Measurements from ENCODE around the gene APBB2. TPM values are rescaled to one million over a fixed set of nuclear protein-coding genes. Genes with fewer than 3 reads are reported as not detected.

APBB2 gene
- total and polyA plus RNA-seq, 2 experiments from 2014 or later = 35.8 to 74.8 TPM

- H4K20me1 ChIP-seq (replicated peaks; ENCODE audit: insufficient read depth) = no peaks in the 10 kb centered on the region
- Mint-ChIP-seq H3K36me3 (ENCODE audit: low read depth) (peaks cover 19% of the 10 kb centered on the region; the same call in 2 of the 3 replicates), H3K4me1 (peaks cover 4% of the 10 kb centered on the region), H3K27me3 (ENCODE audit: insufficient read depth, low read depth, poor library complexity) (no peaks in the 10 kb centered on the region), H3K9me3 (no peaks in the 10 kb centered on the region), H3K27ac (peak overlapping the region; percentile 54; the same call in 1 of the 2 replicates), H3K4me3 (no peak overlapping the region)
- H2AFZ ChIP-seq = no peak overlapping the region
- H3K4me1 ChIP-seq (ENCODE audit: insufficient read depth) = no peaks in the 10 kb centered on the region
- ATAC-seq = no peak
- TF ChIP-seq, protein P1, sequence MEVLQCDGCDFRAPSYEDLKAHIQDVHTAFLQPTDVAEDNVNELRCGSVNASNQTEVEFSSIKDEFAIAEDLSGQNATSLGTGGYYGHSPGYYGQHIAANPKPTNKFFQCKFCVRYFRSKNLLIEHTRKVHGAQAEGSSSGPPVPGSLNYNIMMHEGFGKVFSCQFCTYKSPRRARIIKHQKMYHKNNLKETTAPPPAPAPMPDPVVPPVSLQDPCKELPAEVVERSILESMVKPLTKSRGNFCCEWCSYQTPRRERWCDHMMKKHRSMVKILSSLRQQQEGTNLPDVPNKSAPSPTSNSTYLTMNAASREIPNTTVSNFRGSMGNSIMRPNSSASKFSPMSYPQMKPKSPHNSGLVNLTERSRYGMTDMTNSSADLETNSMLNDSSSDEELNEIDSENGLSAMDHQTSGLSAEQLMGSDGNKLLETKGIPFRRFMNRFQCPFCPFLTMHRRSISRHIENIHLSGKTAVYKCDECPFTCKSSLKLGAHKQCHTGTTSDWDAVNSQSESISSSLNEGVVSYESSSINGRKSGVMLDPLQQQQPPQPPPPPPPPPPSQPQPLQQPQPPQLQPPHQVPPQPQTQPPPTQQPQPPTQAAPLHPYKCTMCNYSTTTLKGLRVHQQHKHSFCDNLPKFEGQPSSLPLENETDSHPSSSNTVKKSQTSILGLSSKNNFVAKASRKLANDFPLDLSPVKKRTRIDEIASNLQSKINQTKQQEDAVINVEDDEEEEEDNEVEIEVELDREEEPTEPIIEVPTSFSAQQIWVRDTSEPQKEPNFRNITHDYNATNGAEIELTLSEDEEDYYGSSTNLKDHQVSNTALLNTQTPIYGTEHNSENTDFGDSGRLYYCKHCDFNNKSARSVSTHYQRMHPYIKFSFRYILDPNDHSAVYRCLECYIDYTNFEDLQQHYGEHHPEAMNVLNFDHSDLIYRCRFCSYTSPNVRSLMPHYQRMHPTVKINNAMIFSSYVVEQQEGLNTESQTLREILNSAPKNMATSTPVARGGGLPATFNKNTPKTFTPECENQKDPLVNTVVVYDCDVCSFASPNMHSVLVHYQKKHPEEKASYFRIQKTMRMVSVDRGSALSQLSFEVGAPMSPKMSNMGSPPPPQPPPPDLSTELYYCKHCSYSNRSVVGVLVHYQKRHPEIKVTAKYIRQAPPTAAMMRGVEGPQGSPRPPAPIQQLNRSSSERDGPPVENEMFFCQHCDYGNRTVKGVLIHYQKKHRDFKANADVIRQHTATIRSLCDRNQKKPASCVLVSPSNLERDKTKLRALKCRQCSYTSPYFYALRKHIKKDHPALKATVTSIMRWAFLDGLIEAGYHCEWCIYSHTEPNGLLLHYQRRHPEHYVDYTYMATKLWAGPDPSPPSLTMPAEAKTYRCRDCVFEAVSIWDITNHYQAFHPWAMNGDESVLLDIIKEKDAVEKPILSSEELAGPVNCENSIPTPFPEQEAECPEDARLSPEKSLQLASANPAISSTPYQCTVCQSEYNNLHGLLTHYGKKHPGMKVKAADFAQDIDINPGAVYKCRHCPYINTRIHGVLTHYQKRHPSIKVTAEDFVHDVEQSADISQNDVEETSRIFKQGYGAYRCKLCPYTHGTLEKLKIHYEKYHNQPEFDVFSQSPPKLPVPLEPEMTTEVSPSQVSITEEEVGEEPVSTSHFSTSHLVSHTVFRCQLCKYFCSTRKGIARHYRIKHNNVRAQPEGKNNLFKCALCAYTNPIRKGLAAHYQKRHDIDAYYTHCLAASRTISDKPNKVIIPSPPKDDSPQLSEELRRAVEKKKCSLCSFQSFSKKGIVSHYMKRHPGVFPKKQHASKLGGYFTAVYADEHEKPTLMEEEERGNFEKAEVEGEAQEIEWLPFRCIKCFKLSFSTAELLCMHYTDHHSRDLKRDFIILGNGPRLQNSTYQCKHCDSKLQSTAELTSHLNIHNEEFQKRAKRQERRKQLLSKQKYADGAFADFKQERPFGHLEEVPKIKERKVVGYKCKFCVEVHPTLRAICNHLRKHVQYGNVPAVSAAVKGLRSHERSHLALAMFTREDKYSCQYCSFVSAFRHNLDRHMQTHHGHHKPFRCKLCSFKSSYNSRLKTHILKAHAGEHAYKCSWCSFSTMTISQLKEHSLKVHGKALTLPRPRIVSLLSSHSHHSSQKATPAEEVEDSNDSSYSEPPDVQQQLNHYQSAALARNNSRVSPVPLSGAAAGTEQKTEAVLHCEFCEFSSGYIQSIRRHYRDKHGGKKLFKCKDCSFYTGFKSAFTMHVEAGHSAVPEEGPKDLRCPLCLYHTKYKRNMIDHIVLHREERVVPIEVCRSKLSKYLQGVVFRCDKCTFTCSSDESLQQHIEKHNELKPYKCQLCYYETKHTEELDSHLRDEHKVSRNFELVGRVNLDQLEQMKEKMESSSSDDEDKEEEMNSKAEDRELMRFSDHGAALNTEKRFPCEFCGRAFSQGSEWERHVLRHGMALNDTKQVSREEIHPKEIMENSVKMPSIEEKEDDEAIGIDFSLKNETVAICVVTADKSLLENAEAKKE (CRISPR knock-in tag; IDR thresholded peaks at IDR 0.05) = no peak
- TF ChIP-seq NANOG (IDR thresholded peaks at IDR 0.05; ENCODE audit: borderline replicate concordance) (no peak), REST (IDR thresholded peaks at IDR 0.05; ENCODE audit: unreplicated experiment) (no peak), POLR2AphosphoS5 (IDR thresholded peaks at IDR 0.05; ENCODE audit: low read depth) (no peak), EZH2 (IDR thresholded peaks at IDR 0.05; ENCODE audit: low read depth, unreplicated experiment) (no peak), CREB1 (CRISPR knock-in tag; IDR thresholded peaks at IDR 0.05; ENCODE audit: low read depth) (no peak), EZH2phosphoT487 (IDR thresholded peaks at IDR 0.05; ENCODE audit: unreplicated experiment) (no peak), CTCF (conservative IDR thresholded peaks at IDR 0.05; ENCODE audit: low read depth in 2 of 2) (no peak)
- TF ChIP-seq, protein P2, sequence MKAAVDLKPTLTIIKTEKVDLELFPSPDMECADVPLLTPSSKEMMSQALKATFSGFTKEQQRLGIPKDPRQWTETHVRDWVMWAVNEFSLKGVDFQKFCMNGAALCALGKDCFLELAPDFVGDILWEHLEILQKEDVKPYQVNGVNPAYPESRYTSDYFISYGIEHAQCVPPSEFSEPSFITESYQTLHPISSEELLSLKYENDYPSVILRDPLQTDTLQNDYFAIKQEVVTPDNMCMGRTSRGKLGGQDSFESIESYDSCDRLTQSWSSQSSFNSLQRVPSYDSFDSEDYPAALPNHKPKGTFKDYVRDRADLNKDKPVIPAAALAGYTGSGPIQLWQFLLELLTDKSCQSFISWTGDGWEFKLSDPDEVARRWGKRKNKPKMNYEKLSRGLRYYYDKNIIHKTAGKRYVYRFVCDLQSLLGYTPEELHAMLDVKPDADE (IDR thresholded peaks at IDR 0.05) = no peak
- peaks cover 6% of the 10 kb centered on the region; the same call in 1 of the 2 replicates for H3F3A ChIP-seq (replicated peaks; ENCODE audit: low read depth)
- no peaks in the 10 kb centered on the region for H3K9me2 ChIP-seq (ENCODE audit: insufficient read depth)
- no peak overlapping the region for H3K4me3 ChIP-seq
- H3K36me3 ChIP-seq (ENCODE audit: insufficient read depth) = peaks cover 22% of the 10 kb centered on the region
- H3K79me2 ChIP-seq (replicated peaks; ENCODE audit: insufficient read depth) = no peaks in the 10 kb centered on the region
- H3K27ac ChIP-seq (ENCODE audit: low read depth) = peak overlapping the region; percentile 70
- no peak overlapping the region for H3K4me2 ChIP-seq
- no peak for DNase-seq (ENCODE audit: low spot score)
- no peaks in the 10 kb centered on the region for H3K27me3 ChIP-seq (ENCODE audit: insufficient read depth)
Measured at GRCh38 chr4:40812856-40813255, 401.5 kb downstream of the APBB2 start.
